Activated CD4-positive, alpha-beta T cell treated with anti-CD3 and anti-CD28 coated beads for 36 hours (primary cell): Measurements from ENCODE around the gene SERPINA5. TPM values are rescaled to one million over a fixed set of nuclear protein-coding genes. Genes with fewer than 3 reads are reported as not detected.
"Not testable (repeated sequence)": the region's sequence is repeated elsewhere in the genome, so short reads cannot be mapped to it uniquely, and the experiment has no call there.

ENCODE experiments used
- ATAC-seq: fragments of 200-7000 bp; cut with Tn5 transposase; one replicate; pipeline ENCODE4 v1.10.0; 2021; ENCODE audit warnings: mild to moderate bottlenecking, moderate library complexity
- CTCF ChIA-PET: fragments of 350-600 bp; sonication (Branson Sonifier 250); formaldehyde crosslinking; loops from one replicate; lab custom pipeline; 2021; ENCODE audit warnings: antibody characterized with exemption; lab: Charles Lee
- POLR2A ChIA-PET: fragments of 350-600 bp; sonication (Branson Sonifier 250); formaldehyde crosslinking; loops from one replicate; lab custom pipeline; 2021; ENCODE audit warnings: antibody characterized with exemption, inconsistent platforms; lab: Charles Lee
- DNase-seq: peaks from one replicate; pipeline ENCODE4 v3.0.0-alpha.2; 2020
- H3K27ac Mint-ChIP-seq: one replicate; pipeline ENCODE4 v1.8.0; 2021; ENCODE audit warnings: mixed read lengths
- H3K27me3 Mint-ChIP-seq: one replicate; pipeline ENCODE4 v1.8.0; 2021; ENCODE audit warnings: mixed read lengths
- H3K36me3 Mint-ChIP-seq: one replicate; pipeline ENCODE4 v1.8.0; 2021; ENCODE audit warnings: low read depth, mixed read lengths
- H3K4me1 Mint-ChIP-seq: one replicate; pipeline ENCODE4 v1.8.0; 2021; ENCODE audit warnings: mixed read lengths
- H3K4me3 Mint-ChIP-seq: one replicate; pipeline ENCODE4 v1.8.0; 2021; ENCODE audit warnings: mild to moderate bottlenecking, moderate library complexity, mixed read lengths
- H3K9me3 Mint-ChIP-seq: one replicate; pipeline ENCODE4 v1.8.0; 2021; ENCODE audit warnings: low read depth, mixed read lengths
- intact Hi-C, 2 experiments: fragments of 100-400 bp; cut with DNase I in 1 of 2; cut with micrococcal nuclease in 1 of 2; formaldehyde crosslinking; loops; one replicate each; pipeline versions ENCODE4 v1.14.2 to v1.15.1; 2022 to 2024; cut with DNase I, micrococcal nuclease
- total RNA-seq, 2 experiments: library from RNA; stranded (reverse); gene quantifications; one replicate each; pipeline ENCODE4 v1.2.3, GENCODE V29; 2021

SERPINA5 gene
- total RNA-seq, 2 experiments from 2014 or later: not detected

DNA sequence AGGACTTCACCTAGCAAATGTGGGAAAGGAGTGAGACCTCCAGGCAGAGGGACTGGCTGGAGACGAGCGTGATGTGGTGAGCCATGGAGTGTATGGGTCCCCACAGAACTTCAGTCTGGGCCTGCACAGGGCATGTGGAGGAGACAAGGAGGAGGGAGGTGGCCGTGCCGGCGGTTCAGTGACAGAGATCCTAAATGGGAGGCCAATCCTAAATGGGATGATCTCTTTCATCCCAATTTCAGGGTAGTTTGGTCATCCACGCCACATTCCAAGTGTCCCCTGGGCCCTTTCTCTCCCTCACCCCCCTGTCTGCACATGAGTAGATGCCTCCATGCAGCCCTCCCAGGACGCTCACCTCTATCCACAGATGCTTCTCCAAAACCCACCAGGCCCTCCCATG is 13.2 kb downstream of the SERPINA5 start:
- Mint-ChIP-seq H3K4me1 (no peaks in the 10 kb centered on the region), H3K4me3 (no peak overlapping the region), H3K9me3 (no peaks in the 10 kb centered on the region), H3K27ac (no peak overlapping the region), H3K36me3 (no peaks in the 10 kb centered on the region), H3K27me3 (peaks cover 3% of the 10 kb centered on the region)
- CTCF ChIA-PET: no interaction called here
- DNase-seq: no peak
- ATAC-seq: no peak
- POLR2A ChIA-PET: no interaction called here
- intact Hi-C loops: no loop called here

DNA sequence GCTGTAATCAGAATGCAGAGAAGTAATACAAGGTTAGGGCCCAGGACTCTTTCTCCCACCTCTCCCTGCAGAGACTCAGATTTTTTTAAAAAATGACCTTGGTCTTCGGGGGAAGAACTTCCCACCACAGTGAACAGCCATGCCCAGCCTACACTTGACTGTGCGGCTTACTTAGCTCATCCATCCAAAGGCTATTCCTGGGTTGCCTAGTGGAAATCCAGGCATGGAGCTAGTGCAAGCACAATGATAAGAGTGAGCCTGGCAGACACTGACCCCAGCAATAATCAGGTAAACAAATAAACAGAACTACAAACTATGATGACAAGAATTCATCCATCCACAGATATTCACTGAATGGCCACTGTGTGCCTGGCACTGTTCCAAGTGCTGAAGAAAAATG is 14.7 kb downstream of the SERPINA5 start:
- Mint-ChIP-seq H3K4me3 (no peak overlapping the region), H3K27ac (no peak overlapping the region), H3K4me1 (no peaks in the 10 kb centered on the region), H3K27me3 (peaks cover 5% of the 10 kb centered on the region), H3K36me3 (no peaks in the 10 kb centered on the region), H3K9me3 (no peaks in the 10 kb centered on the region)
- no peak for DNase-seq
- POLR2A ChIA-PET: no interaction called here
- ATAC-seq: no peak
- intact Hi-C loops: no loop called here
- CTCF ChIA-PET: no interaction called here

DNA sequence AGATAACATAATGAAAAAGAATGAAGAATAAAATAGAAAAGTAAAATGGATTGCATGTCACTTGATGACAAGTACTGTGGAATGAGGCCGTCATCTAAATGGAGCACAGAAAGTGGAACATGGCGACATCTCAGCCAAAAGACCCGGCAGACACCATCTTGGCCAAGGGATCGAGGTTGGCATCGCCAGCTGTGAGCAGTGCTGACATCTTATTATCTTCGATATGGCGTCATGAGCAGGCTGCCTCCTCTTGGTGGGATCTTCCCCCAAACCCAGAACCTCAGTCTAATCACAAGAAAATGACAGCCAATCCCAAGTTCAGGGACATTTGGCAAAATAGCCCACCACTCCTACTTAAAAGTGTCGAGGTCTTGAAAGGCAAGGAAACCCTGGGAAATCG is 15.1 kb downstream of the SERPINA5 start:
- Mint-ChIP-seq H3K4me3 (no peak overlapping the region), H3K4me1 (no peaks in the 10 kb centered on the region), H3K36me3 (no peaks in the 10 kb centered on the region), H3K27me3 (peaks cover 7% of the 10 kb centered on the region), H3K27ac (no peak overlapping the region), H3K9me3 (no peaks in the 10 kb centered on the region)
- POLR2A ChIA-PET: no interaction called here
- CTCF ChIA-PET: no interaction called here
- intact Hi-C loops: no loop called here
- DNase-seq: no peak
- ATAC-seq: no peak

DNA sequence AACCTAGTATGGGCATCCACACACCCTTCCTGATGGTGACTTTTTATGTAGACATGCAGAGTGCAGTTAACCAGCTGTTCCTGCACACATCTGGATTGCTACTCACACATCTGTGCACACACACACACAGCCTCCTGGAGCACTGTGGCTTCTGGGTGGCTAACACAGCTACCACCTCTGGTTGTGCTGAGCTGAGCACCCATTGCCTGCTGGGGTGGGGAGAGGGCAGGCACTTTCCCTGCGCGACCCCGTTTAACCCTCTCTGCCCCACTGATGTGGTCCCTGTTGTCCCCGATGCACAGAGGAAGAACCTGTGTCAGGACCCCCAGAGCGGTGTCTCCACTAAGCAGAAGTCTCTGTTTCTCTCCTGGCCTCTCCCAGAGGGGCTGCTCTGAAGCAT is 16.6 kb downstream of the SERPINA5 start:
- Mint-ChIP-seq H3K4me1 (no peaks in the 10 kb centered on the region), H3K4me3 (no peak overlapping the region), H3K36me3 (no peaks in the 10 kb centered on the region), H3K27me3 (peaks cover 7% of the 10 kb centered on the region), H3K27ac (no peak overlapping the region), H3K9me3 (no peaks in the 10 kb centered on the region)
- ATAC-seq (no peak), DNase-seq (no peak)
- ChIA-PET CTCF (no interaction called here), POLR2A (no interaction called here)
- intact Hi-C loops: no loop called here

DNA sequence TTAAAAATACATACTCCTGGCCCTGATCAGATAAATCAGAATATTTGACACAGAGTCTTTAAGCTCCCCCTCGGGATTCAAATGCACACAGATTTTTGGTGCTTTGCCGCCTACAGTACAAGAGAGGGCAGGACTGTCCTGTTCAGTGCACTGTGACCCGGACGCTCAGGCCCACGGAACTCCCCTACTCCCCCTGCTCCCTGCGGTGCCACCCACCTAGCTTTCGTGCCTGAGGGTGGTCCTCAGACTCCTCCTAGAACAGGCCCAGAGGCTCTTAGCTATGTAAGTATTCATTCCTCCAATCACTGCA is 17.2 kb downstream of the SERPINA5 start:
- H3K4me1 Mint-ChIP-seq: no peaks in the 10 kb centered on the region
- no peak overlapping the region for H3K4me3 Mint-ChIP-seq
- H3K27me3 Mint-ChIP-seq: peaks cover 7% of the 10 kb centered on the region
- H3K9me3 Mint-ChIP-seq: no peaks in the 10 kb centered on the region
- no peak for ATAC-seq
- no peaks in the 10 kb centered on the region for H3K36me3 Mint-ChIP-seq
- ChIA-PET POLR2A (no interaction called here), CTCF (interaction anchor here (0.7 kb wide), 1 partner anchor 218 kb away, joined by 4 read pairs; no protein-coding TSS in a partner anchor)
- no peak overlapping the region for H3K27ac Mint-ChIP-seq
- no peak for DNase-seq
- intact Hi-C loops: no loop called here

DNA sequence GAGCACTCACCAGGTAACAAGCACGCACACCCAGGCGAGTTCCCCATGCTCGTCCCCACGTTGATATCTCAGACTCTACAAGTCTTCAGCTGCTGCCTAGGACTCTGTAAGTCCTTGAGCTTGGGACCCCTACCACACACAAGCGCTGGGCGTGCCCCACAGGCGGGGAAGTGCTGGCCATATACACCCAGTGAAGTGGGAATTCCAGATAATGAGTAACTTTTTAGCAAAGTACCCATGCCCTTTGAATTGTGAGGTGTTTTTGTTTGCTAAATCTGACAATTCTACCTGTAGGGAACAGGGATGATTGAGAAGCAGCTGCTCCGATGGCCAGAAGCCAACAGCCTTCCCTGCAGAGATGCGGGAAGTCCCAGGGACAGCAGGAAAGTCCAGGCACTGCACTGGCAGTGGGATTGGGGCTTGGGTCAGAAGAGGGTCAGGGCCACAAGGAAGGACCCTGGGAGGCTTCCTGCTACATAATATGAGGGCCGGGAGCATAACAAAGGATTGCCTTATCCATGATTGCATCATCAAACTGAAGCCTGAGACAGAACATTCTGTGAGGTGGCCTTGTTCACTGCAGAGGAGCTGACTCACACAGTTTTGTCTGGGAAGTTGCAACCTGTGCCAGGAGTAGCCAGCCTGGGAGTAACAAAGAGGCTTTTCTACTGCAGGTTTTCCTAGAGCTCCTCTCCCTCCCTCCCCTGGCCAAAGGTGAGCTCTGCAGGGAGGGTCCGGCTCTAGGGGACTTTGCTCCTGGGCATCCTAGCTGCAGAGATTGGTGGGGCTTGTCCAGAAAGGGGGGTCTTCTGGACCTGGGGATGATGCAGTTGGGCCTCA is 17.8 kb downstream of the SERPINA5 start:
- ATAC-seq (no peak), DNase-seq (no peak)
- no peaks in the 10 kb centered on the region for H3K9me3 Mint-ChIP-seq
- peaks cover 7% of the 10 kb centered on the region for H3K27me3 Mint-ChIP-seq
- H3K4me1 Mint-ChIP-seq: no peaks in the 10 kb centered on the region
- H3K27ac Mint-ChIP-seq: no peak overlapping the region
- CTCF ChIA-PET: interaction anchor here (0.7 kb wide), 1 partner anchor 217 kb away, joined by 4 read pairs; no protein-coding TSS in a partner anchor
- H3K36me3 Mint-ChIP-seq: no peaks in the 10 kb centered on the region
- no peak overlapping the region for H3K4me3 Mint-ChIP-seq
- POLR2A ChIA-PET: no interaction called here
- intact Hi-C loops: no loop called here

DNA sequence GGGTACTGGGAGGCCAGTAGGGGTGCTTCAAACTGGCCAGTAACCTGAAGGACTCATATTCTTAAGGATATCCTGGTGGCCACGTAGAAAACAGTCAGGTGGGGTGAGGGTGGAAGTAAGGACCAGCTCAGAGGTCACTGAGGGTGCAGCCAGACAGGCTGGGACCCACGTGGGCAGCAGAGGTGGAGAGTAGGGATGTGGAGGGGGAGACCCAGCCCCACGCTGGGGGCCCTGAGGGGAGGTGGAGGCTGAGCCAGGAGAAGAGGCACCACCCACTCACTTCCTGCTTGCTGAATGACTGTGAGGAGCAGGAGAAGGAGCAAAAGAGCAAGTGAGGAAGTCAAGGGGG is 18.4 kb downstream of the SERPINA5 start:
- ChIA-PET CTCF (no interaction called here), POLR2A (no interaction called here)
- Mint-ChIP-seq H3K36me3 (no peaks in the 10 kb centered on the region), H3K27ac (no peak overlapping the region), H3K4me1 (no peaks in the 10 kb centered on the region), H3K9me3 (no peaks in the 10 kb centered on the region), H3K4me3 (no peak overlapping the region), H3K27me3 (peaks cover 4% of the 10 kb centered on the region)
- intact Hi-C loops: no loop called here
- no peak for DNase-seq
- ATAC-seq: no peak

DNA sequence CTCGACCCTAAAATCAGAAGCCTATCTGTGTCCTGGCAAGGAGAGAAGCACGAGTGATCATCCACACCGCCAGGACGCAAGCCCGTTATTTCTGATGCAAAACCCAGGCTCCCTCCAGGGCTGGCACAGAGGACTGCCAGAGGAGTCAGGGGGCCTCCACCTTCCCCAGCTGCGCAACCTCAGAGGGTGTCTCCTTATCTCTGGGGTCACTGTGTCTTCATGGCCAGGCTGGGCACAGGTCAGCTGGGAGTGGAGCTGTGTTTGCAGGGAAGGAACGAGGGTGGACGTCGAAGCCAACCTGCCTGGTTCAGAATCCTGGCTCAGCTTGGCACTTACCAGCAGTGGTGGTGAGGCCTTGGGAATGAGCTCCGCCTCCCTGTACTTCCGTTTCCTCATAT is 18.9 kb downstream of the SERPINA5 start:
- H3K27ac Mint-ChIP-seq: no peak overlapping the region
- no peak for ATAC-seq
- intact Hi-C loops: no loop called here
- ChIA-PET POLR2A (no interaction called here), CTCF (no interaction called here)
- no peaks in the 10 kb centered on the region for H3K9me3 Mint-ChIP-seq
- H3K4me3 Mint-ChIP-seq: no peak overlapping the region
- no peaks in the 10 kb centered on the region for H3K36me3 Mint-ChIP-seq
- no peaks in the 10 kb centered on the region for H3K4me1 Mint-ChIP-seq
- DNase-seq: no peak
- peaks cover 4% of the 10 kb centered on the region for H3K27me3 Mint-ChIP-seq

DNA sequence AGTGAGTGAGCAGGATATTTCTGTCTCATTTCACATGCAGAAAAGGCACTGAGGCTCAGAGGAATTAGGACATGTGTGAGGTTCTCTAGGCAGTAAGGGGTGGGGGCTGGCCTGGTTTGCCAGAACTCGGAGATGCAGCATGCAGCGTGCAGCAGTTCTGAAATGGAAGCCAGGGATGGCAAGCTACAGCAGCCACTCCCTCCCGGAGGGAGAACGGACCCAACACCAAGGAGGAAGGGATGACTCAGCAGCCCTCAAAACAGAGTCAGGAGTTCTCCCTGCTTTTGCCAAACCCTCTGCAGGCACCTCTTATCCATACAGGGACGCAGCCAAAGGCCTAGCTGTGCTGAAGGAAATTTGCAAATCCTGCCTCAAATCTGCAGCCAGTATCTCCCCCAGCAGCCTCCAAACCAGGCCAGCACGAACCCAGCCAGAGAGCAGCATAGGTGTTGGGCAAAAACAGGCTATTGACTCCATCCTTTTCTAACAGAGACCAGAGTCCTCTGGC is 20.7 kb downstream of the SERPINA5 start:
- no peak for DNase-seq
- no peaks in the 10 kb centered on the region for H3K36me3 Mint-ChIP-seq
- no peak overlapping the region for H3K4me3 Mint-ChIP-seq
- ChIA-PET POLR2A (no interaction called here), CTCF (no interaction called here)
- H3K27ac Mint-ChIP-seq: no peak overlapping the region
- ATAC-seq: no peak
- intact Hi-C loops: no loop called here
- no peaks in the 10 kb centered on the region for H3K4me1 Mint-ChIP-seq
- H3K27me3 Mint-ChIP-seq: peaks cover 6% of the 10 kb centered on the region
- no peaks in the 10 kb centered on the region for H3K9me3 Mint-ChIP-seq

DNA sequence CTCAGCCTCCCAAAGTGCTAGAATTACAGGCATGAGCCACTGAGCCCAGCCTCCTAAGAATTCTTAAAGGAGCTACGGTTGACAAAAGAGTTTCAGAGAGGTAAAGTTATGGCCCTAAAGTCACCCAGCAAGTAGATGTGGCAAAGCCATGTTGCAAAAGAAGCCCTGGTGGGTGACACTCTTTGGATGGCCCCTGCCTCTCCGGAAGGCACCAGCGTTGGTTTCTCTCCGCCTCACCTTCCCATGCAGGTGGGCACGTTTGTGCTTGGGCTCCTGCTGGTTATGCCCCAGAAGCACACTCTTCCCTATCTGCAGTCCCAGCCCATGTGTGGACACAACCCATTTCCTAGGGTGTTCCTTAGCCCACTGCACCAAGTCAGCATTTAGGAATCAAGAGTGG is 21.5 kb downstream of the SERPINA5 start:
- ChIA-PET POLR2A (no interaction called here), CTCF (no interaction called here)
- H3K27ac Mint-ChIP-seq: no peak overlapping the region
- no peaks in the 10 kb centered on the region for H3K4me1 Mint-ChIP-seq
- no peak for DNase-seq
- no peak overlapping the region for H3K4me3 Mint-ChIP-seq
- no peaks in the 10 kb centered on the region for H3K36me3 Mint-ChIP-seq
- intact Hi-C loops: no loop called here
- H3K9me3 Mint-ChIP-seq: no peaks in the 10 kb centered on the region
- H3K27me3 Mint-ChIP-seq: peaks cover 10% of the 10 kb centered on the region
- ATAC-seq: no peak

DNA sequence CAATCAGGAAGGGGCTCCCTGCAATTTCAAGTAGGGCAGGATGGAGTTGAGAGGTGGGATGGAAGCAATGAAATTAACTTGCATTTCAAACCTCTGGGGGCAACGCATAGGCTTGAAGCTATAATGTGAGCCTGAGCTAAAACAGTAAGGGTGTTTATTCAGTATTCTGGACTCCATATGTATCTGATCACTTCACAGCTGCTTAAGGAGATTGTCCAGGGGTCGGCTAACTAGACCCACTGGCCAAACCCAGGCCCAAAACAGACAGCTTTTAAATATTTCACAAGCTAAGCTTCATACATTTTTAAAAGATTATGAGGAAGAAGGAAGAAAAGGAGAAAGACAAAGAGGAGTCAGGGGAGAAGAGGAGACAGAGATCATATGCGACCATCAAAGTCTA is 24.1 kb downstream of the SERPINA5 start:
- POLR2A ChIA-PET: no interaction called here
- Mint-ChIP-seq H3K27me3 (peaks cover 8% of the 10 kb centered on the region), H3K36me3 (no peaks in the 10 kb centered on the region), H3K9me3 (no peaks in the 10 kb centered on the region), H3K27ac (no peak overlapping the region), H3K4me3 (no peak overlapping the region), H3K4me1 (no peaks in the 10 kb centered on the region)
- CTCF ChIA-PET: no interaction called here
- ATAC-seq (no peak), DNase-seq (no peak)
- intact Hi-C loops: no loop called here

DNA sequence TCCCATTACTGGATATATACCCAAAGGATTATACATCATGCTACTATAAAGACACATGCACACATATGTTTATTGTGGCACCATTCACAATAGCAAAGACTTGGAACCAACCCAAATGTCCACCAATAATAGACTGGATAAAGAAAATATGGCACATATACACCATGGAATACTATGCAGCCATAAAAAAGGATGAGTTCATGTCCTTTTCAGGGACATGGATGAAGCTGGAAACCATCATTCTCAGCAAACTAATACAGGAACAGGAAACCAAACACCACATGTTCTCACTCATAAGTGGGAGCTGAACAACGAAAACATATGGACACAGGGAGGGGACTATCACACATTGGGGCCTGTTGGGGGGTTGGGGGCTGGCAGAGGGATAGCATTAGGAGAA is 27.7 kb downstream of the SERPINA5 start:
- H3K36me3 Mint-ChIP-seq, POLR2A ChIA-PET, H3K4me3 Mint-ChIP-seq, intact Hi-C loops, H3K9me3 Mint-ChIP-seq, ATAC-seq, H3K27ac Mint-ChIP-seq, CTCF ChIA-PET, DNase-seq, H3K4me1 Mint-ChIP-seq, H3K27me3 Mint-ChIP-seq: not testable (repeated sequence)
